ENCODE results near the gene ATP5F1A. TPM values are rescaled to one million over a fixed set of nuclear protein-coding genes. Genes with fewer than 3 reads are reported as not detected.

The ATP5F1A gene
- total RNA-seq, 1 donor from 2014 or later = 642 TPM

- no peak for DNase-seq
Observed at GRCh38 chr18:46073474-46074331, 24.4 kb downstream of the ATP5F1A start.

GRCh38 chr18:46072959-46073358, 25.1 kb downstream of the ATP5F1A start:
- no peak for DNase-seq

- no peak for DNase-seq
Observed at GRCh38 chr18:46072376-46072867, 25.7 kb downstream of the ATP5F1A start.

GRCh38 chr18:46071653-46072375, 26.3 kb downstream of the ATP5F1A start, which contains the start of gene PSTPIP2:
Gene PSTPIP2, minus strand, starts transcription at chr18:46072260. Its CDS starts 72 bp downstream, at chr18:46072188.
- no peak for DNase-seq

GRCh38 chr18:46070815-46071652, 27.1 kb downstream of the ATP5F1A start:
- DNase-seq = no peak

GRCh38 chr18:46070232-46070631, 27.9 kb downstream of the ATP5F1A start:
- DNase-seq = no peak

GRCh38 chr18:46069524-46069923, 28.6 kb downstream of the ATP5F1A start:
- DNase-seq = no peak

GRCh38 chr18:46068763-46069162, 29.3 kb downstream of the ATP5F1A start:
- DNase-seq = no peak

- DNase-seq = no peak
Observed at GRCh38 chr18:46067438-46068007, 30.6 kb downstream of the ATP5F1A start.

GRCh38 chr18:46062781-46063180, 35.3 kb downstream of the ATP5F1A start:
- DNase-seq = no peak

GRCh38 chr18:46061796-46062195, 36.3 kb downstream of the ATP5F1A start:
- DNase-seq = no peak

GRCh38 chr18:46061387-46061786, 36.7 kb downstream of the ATP5F1A start:
- DNase-seq = no peak

GRCh38 chr18:46060359-46060841, 37.7 kb downstream of the ATP5F1A start:
- DNase-seq = no peak

- no peak for DNase-seq
Observed at GRCh38 chr18:46055838-46056230, 42.3 kb downstream of the ATP5F1A start.

GRCh38 chr18:46054956-46055837, 42.9 kb downstream of the ATP5F1A start:
- DNase-seq = no peak

- no peak for DNase-seq
Observed at GRCh38 chr18:46053368-46054095, 44.6 kb downstream of the ATP5F1A start.

GRCh38 chr18:46051731-46052461, 46.2 kb downstream of the ATP5F1A start:
- no peak for DNase-seq

- no peak for DNase-seq
Observed at GRCh38 chr18:46050268-46050667, 47.8 kb downstream of the ATP5F1A start.

- DNase-seq = no peak
Observed at GRCh38 chr18:46048641-46049040, 49.5 kb downstream of the ATP5F1A start.

Data from occipital lobe (tissue), 2 donors.